Measurements from ENCODE around the gene NUTM1.
A peak's percentile ranks its signal among the peaks of the same experiment; 100 is the strongest.
"Not testable (repeated sequence)": the region's sequence is repeated elsewhere in the genome, so short reads cannot be mapped to it uniquely, and the experiment has no call there.

Gene NUTM1

GRCh38 chr15:34337557-34338306, 5.4 kb upstream of the NUTM1 start, which contains the start of gene SLC12A6:
Gene SLC12A6 (minus strand): TSS chr15:34337781. CDS start chr15:34336680, 1,101 bp downstream.
- Histone ChIP-seq H3K4me3 (ENCODE audit: low read length) (peak within 1 kb of the TSS; percentile 88), H3K27me3 (replicated peaks; ENCODE audit: control insufficient read depth, insufficient read depth, low read length) (no peaks in the 10 kb centered on the region), H3K36me3 (ENCODE audit: control insufficient read depth, insufficient read depth, low read length, severe bottlenecking) (peaks cover 11% of the 10 kb centered on the region), H3K4me1 (ENCODE audit: control insufficient read depth, insufficient read depth, low read length) (peaks cover 46% of the 10 kb centered on the region), H3K9ac (ENCODE audit: low read length) (peak within 1 kb of the TSS; percentile 89), H3K9me3 (ENCODE audit: control insufficient read depth, low read length) (no peaks in the 10 kb centered on the region)
- DNase-seq (ENCODE audit: low read depth), result peak; percentile 97

DNA sequence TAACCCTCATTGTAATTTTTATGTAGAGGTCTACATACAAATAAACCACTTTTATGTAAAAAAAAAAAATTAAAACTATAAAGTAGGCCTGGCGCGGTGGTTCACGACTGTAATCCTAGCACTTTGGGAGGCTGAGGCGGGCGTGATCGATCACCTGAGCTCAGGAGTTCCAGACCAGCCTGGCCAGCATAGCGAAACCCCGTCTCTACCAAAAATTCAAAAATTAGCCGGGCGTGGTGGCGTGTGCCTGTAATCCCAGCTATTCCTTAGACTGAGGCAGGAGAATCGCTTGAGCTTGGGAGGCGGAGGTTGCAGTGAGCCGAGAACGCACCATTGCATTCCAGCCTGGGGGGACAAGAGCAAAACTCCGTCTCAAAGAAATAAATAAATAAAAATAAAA, 4.8 kb upstream of the NUTM1 start:
- Histone ChIP-seq H3K27me3 (replicated peaks; ENCODE audit: control insufficient read depth, insufficient read depth, low read length) (no peaks in the 10 kb centered on the region), H3K36me3 (ENCODE audit: control insufficient read depth, insufficient read depth, low read length, severe bottlenecking) (peaks cover 11% of the 10 kb centered on the region), H3K4me1 (ENCODE audit: control insufficient read depth, insufficient read depth, low read length) (peaks cover 46% of the 10 kb centered on the region), H3K9me3 (ENCODE audit: control insufficient read depth, low read length) (no peaks in the 10 kb centered on the region), H3K4me3 (ENCODE audit: low read length) (peak overlapping the region; percentile 88), H3K9ac (ENCODE audit: low read length) (peak overlapping the region; percentile 89)
- no peak for DNase-seq (ENCODE audit: low read depth)

DNA sequence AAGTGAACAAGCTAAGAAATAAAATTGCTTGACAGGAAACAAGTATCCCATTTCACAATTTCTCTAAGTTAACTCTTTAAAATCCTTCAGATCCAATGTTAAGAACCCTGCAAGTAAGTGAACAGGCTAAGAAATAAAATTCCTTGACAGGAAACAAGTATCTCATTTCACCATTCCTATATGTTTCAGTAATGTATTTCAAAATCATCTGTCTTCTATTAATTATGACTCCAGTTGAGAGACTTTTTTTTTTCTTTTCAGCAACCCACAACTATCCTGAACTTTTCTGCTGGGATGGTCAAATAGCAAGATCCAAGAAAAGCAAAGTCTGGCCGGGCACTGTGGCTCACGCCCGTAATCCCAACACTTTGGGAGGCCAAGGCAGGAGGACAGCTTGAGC, 3.2 kb upstream of the NUTM1 start:
- no peak overlapping the region for H3K4me3 ChIP-seq (ENCODE audit: low read length)
- peak; percentile 32 for DNase-seq (ENCODE audit: low read depth)
- H3K9me3 ChIP-seq (ENCODE audit: control insufficient read depth, low read length), result no peaks in the 10 kb centered on the region
- H3K9ac ChIP-seq (ENCODE audit: low read length), result no peak overlapping the region
- peaks cover 11% of the 10 kb centered on the region for H3K36me3 ChIP-seq (ENCODE audit: control insufficient read depth, insufficient read depth, low read length, severe bottlenecking)
- H3K4me1 ChIP-seq (ENCODE audit: control insufficient read depth, insufficient read depth, low read length), result peaks cover 37% of the 10 kb centered on the region
- H3K27me3 ChIP-seq (replicated peaks; ENCODE audit: control insufficient read depth, insufficient read depth, low read length), result no peaks in the 10 kb centered on the region

DNA sequence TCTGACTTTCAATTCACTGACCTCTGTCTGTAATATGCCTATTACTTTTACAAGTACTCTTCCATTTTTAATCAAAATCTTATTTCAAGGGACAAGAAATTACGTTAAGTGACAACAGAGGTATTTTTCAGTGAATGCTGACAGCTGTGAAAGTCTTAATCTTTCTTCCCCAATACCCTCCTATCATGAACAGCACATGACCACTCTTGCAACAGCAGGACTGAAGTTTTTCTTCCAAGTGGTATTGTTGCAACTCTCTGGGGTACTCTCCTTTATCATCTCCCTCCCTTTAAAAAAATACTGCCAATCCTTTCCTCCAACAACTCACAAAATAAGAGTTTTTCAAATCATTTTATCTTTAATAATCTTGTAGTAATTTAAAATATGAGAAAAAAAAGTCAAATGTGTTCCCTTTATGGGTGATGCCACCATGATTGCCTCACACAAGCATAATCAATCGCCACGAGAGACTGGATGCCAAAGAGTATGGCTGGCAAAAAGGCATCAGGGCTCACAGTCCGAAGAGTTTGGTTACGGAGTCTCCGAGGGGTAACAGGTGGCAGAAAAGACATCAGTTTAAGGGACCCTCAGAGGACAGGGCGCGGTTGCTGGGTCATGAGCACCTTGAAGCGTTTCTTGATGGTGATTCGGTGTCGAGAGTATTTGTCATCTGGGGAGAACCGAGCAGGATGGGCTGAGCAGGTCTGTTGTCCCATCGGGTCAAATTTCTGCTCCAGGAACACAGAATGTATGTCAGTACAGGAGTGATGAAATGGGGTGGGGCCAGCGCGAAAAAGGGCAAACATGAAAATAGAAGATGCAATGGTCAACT, 1.5 kb upstream of the NUTM1 start:
- Histone ChIP-seq H3K4me1 (ENCODE audit: control insufficient read depth, insufficient read depth, low read length) (peaks cover 23% of the 10 kb centered on the region), H3K9me3 (ENCODE audit: control insufficient read depth, low read length) (no peaks in the 10 kb centered on the region), H3K4me3 (ENCODE audit: low read length) (peak overlapping the region; percentile 97), H3K9ac (ENCODE audit: low read length) (peak overlapping the region; percentile 93), H3K36me3 (ENCODE audit: control insufficient read depth, insufficient read depth, low read length, severe bottlenecking) (peaks cover 11% of the 10 kb centered on the region), H3K27me3 (replicated peaks; ENCODE audit: control insufficient read depth, insufficient read depth, low read length) (no peaks in the 10 kb centered on the region)
- no peak for DNase-seq (ENCODE audit: low read depth)

DNA sequence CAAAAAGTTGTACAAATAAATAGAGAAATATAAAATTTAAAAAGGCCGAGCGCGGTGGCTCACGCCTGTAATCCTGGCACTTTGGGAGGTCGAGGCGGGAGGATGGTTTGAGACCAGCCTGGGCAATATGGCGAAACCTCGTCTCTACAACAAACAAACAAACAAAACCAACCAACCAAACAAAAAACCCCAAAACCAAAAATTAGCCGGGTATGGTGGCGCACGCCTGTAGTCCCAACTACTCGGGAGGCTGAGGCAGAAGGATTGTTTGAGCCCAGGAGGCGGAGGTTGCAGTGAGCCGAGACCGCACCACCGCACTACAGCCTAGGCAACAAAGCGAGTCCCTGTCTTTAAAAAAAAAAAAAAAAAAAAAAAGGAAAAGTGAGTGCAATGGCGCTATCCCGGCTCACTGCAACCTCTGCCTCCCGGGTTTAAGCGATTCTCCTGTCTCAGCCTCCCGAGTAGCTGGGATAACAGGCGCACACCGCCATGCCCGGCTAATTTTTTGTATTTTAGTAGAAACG, 840 bp upstream of the NUTM1 start:
- DNase-seq (ENCODE audit: low read depth); H3K9me3 ChIP-seq (ENCODE audit: control insufficient read depth, low read length); H3K27me3 ChIP-seq (replicated peaks; ENCODE audit: control insufficient read depth, insufficient read depth, low read length): not testable (repeated sequence)
- Histone ChIP-seq H3K36me3 (ENCODE audit: control insufficient read depth, insufficient read depth, low read length, severe bottlenecking) (peaks cover 11% of the 10 kb centered on the region), H3K4me1 (ENCODE audit: control insufficient read depth, insufficient read depth, low read length) (peaks cover 17% of the 10 kb centered on the region), H3K9ac (ENCODE audit: low read length) (peak overlapping the region; percentile 93), H3K4me3 (ENCODE audit: low read length) (peak overlapping the region; percentile 97)

GRCh38 chr15:34347951-34348638, 5.0 kb downstream of the NUTM1 start:
- DNase-seq (ENCODE audit: low read depth), result no peak
- Histone ChIP-seq H3K9ac (ENCODE audit: low read length) (no peak overlapping the region), H3K4me3 (ENCODE audit: low read length) (no peak overlapping the region), H3K27me3 (replicated peaks; ENCODE audit: control insufficient read depth, insufficient read depth, low read length) (no peaks in the 10 kb centered on the region), H3K36me3 (ENCODE audit: control insufficient read depth, insufficient read depth, low read length, severe bottlenecking) (no peaks in the 10 kb centered on the region), H3K4me1 (ENCODE audit: control insufficient read depth, insufficient read depth, low read length) (no peaks in the 10 kb centered on the region), H3K9me3 (ENCODE audit: control insufficient read depth, low read length) (no peaks in the 10 kb centered on the region)

GRCh38 chr15:34348735-34349300, 5.7 kb downstream of the NUTM1 start:
- Histone ChIP-seq H3K9me3 (ENCODE audit: control insufficient read depth, low read length) (no peaks in the 10 kb centered on the region), H3K9ac (ENCODE audit: low read length) (no peak overlapping the region), H3K4me1 (ENCODE audit: control insufficient read depth, insufficient read depth, low read length) (no peaks in the 10 kb centered on the region), H3K36me3 (ENCODE audit: control insufficient read depth, insufficient read depth, low read length, severe bottlenecking) (no peaks in the 10 kb centered on the region), H3K4me3 (ENCODE audit: low read length) (no peak overlapping the region), H3K27me3 (replicated peaks; ENCODE audit: control insufficient read depth, insufficient read depth, low read length) (no peaks in the 10 kb centered on the region)
- DNase-seq (ENCODE audit: low read depth), result no peak

- no peaks in the 10 kb centered on the region for H3K9me3 ChIP-seq (ENCODE audit: control insufficient read depth, low read length)
- H3K4me3 ChIP-seq (ENCODE audit: low read length), result no peak overlapping the region
- no peaks in the 10 kb centered on the region for H3K4me1 ChIP-seq (ENCODE audit: control insufficient read depth, insufficient read depth, low read length)
- no peak for DNase-seq (ENCODE audit: low read depth)
- H3K27me3 ChIP-seq (replicated peaks; ENCODE audit: control insufficient read depth, insufficient read depth, low read length), result no peaks in the 10 kb centered on the region
- no peak overlapping the region for H3K9ac ChIP-seq (ENCODE audit: low read length)
- no peaks in the 10 kb centered on the region for H3K36me3 ChIP-seq (ENCODE audit: control insufficient read depth, insufficient read depth, low read length, severe bottlenecking)
These were observed 6.7 kb downstream of the NUTM1 start for GRCh38 chr15:34349769-34350168.

DNA sequence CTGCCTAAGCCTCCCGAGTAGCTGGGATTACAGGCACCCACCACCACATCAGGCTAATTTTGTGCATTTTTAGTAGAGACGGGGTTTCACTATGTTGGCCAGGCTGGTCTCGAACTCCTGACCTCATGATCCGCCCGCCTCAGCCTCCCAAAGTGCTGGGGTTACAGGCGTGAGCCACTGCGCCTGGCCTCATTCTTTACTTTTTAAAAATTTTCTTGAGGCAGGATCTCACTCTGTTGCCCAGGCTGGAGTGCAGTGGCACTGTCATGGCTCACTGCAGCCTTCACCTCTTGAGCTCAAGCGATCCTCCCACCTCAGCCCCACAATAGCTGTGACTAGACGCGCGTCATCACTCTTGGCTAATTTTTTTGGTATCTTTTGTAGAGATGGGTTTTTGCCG, 9.9 kb downstream of the NUTM1 start:
- H3K27me3 ChIP-seq (replicated peaks; ENCODE audit: control insufficient read depth, insufficient read depth, low read length); H3K4me3 ChIP-seq (ENCODE audit: low read length); H3K36me3 ChIP-seq (ENCODE audit: control insufficient read depth, insufficient read depth, low read length, severe bottlenecking); H3K9ac ChIP-seq (ENCODE audit: low read length); H3K4me1 ChIP-seq (ENCODE audit: control insufficient read depth, insufficient read depth, low read length); H3K9me3 ChIP-seq (ENCODE audit: control insufficient read depth, low read length); DNase-seq (ENCODE audit: low read depth): not testable (repeated sequence)

GRCh38 chr15:34353627-34354026, 10.5 kb downstream of the NUTM1 start:
- Histone ChIP-seq H3K27me3 (replicated peaks; ENCODE audit: control insufficient read depth, insufficient read depth, low read length) (no peaks in the 10 kb centered on the region), H3K9ac (ENCODE audit: low read length) (no peak overlapping the region), H3K4me3 (ENCODE audit: low read length) (no peak overlapping the region), H3K4me1 (ENCODE audit: control insufficient read depth, insufficient read depth, low read length) (no peaks in the 10 kb centered on the region), H3K9me3 (ENCODE audit: control insufficient read depth, low read length) (no peaks in the 10 kb centered on the region), H3K36me3 (ENCODE audit: control insufficient read depth, insufficient read depth, low read length, severe bottlenecking) (peaks cover 5% of the 10 kb centered on the region)
- no peak for DNase-seq (ENCODE audit: low read depth)

All from adipocyte (in vitro differentiated cells).